ENCODE results near the gene HYCC2. TPM values are rescaled to one million over a fixed set of nuclear protein-coding genes. Genes with fewer than 3 reads are reported as not detected.
"Not testable (repeated sequence)": the region's sequence is repeated elsewhere in the genome, so short reads cannot be mapped to it uniquely, and the experiment has no call there.

The HYCC2 gene
- polyA plus RNA-seq (2012; ENCODE audit: insufficient read depth, insufficient read length, low read depth) = 4.7 TPM

DNA sequence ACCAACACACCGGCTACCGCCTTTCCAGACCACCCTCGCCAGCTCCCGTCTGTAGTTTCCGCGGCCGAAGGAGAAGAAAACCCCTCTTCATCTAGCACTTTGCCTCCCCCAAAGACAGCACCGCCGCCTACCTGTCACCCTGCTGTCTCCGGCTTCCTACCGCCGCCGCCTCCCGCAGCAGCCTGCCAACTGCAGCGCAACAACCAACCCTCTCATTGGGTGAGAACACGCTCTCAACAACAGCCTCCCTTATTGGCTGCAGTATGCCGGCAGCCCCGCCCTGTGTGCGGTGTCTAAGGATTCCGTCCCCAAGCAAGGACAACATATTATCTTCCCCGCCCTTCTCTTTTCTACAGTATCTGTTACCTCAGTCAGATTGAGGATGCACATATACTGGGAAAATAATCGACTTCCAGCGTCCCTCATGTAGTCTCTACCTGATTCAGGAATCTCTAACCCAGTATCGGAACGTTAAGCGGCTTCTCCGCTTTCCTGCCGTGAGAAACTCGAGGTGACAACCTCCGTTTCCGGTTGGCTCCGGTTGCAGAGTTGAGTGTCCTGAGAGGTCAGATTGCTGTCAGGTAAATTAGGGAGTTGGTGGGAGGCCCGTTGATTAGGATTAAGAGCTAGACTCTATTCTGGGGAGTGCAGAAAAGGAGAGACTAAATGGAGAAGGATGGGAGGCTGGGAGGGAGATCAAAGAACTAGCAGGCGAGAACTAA lies at the start of gene HYCC2, which contains the start of gene NDUFB3:
TSS of gene HYCC2 (minus strand) at position 193 of the 722 bp plus-strand sequence. CDS start 47,662 bp downstream, outside the sequence.
TSS of gene NDUFB3 (plus strand) at position 523 of the 722 bp plus-strand sequence. CDS start 6,882 bp downstream, outside the sequence.
- DNase-seq = peak; percentile 93
- Histone ChIP-seq H3K36me3 (no peaks in the 10 kb centered on the region), H3K9me3 (no peaks in the 10 kb centered on the region), H3K4me3 (ENCODE audit: low read depth, low read length) (peak within 1 kb of the TSS; percentile 88), H3K27me3 (no peaks in the 10 kb centered on the region), H3K4me1 (no peaks in the 10 kb centered on the region)
- TF ChIP-seq, protein P1, sequence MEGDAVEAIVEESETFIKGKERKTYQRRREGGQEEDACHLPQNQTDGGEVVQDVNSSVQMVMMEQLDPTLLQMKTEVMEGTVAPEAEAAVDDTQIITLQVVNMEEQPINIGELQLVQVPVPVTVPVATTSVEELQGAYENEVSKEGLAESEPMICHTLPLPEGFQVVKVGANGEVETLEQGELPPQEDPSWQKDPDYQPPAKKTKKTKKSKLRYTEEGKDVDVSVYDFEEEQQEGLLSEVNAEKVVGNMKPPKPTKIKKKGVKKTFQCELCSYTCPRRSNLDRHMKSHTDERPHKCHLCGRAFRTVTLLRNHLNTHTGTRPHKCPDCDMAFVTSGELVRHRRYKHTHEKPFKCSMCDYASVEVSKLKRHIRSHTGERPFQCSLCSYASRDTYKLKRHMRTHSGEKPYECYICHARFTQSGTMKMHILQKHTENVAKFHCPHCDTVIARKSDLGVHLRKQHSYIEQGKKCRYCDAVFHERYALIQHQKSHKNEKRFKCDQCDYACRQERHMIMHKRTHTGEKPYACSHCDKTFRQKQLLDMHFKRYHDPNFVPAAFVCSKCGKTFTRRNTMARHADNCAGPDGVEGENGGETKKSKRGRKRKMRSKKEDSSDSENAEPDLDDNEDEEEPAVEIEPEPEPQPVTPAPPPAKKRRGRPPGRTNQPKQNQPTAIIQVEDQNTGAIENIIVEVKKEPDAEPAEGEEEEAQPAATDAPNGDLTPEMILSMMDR (IDR thresholded peaks at IDR 0.05; ENCODE audit: low read depth, low read length) = peak; percentile 38

DNA sequence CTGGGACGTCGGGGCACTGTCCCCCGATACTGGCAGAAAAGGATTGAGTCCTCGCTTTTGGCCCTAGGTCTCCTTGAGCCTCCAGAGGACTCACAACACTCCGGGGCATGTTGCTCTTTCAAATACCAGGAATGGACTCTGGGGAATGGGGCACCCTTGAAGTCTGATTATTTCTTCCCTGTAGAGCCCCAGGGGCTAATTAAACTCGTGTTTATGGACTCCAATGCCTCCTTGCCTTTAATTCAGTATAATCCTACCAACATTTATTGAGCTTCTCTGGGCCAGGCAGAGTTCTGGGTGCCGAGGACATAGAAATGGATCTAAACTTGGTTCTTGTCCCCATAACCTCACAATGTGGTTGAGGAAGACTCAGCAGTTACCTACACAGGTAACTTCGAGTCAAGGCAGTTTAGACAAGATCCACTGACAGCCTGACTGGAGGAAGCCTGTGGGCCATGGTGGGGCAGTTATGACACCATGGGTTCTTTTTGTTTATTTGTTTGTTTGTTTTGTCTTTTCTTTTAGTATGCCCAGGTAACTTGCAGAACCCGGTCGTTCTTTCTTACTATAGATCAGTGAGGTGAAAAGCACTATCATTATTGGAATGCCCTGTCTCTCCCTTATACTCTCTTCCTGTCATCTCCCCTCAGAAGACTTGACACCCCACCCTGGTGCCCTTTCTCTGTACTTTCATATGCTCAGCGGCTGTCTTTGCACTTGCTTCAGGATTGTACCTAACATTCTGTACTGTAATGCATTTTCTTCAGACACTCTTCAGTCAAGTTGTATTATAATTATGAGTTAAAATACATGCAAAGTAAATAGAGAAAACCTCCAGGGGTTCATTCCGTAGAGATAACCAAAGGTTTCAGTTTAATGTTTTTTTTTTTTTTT lies 47.7 kb upstream of the HYCC2 start:
- no peak for DNase-seq
- no peaks in the 10 kb centered on the region for H3K9me3 ChIP-seq
- no peaks in the 10 kb centered on the region for H3K27me3 ChIP-seq
- no peaks in the 10 kb centered on the region for H3K36me3 ChIP-seq
- TF ChIP-seq, protein P1 (IDR thresholded peaks at IDR 0.05; ENCODE audit: low read depth, low read length) = no peak
- H3K4me1 ChIP-seq = peaks cover 4% of the 10 kb centered on the region
- peak overlapping the region; percentile 44 for H3K4me3 ChIP-seq (ENCODE audit: low read depth, low read length)

- H3K9me3 ChIP-seq = no peaks in the 10 kb centered on the region
- peaks cover 4% of the 10 kb centered on the region for H3K4me1 ChIP-seq
- H3K4me3 ChIP-seq (ENCODE audit: low read depth, low read length) = peak overlapping the region; percentile 44
- H3K27me3 ChIP-seq = no peaks in the 10 kb centered on the region
- H3K36me3 ChIP-seq = no peaks in the 10 kb centered on the region
- DNase-seq = peak; percentile 47
- TF ChIP-seq, protein P1 (IDR thresholded peaks at IDR 0.05; ENCODE audit: low read depth, low read length) = peak; percentile 21; the same call in 1 of the 2 replicates
Observed at GRCh38 chr2:201118121-201118960, 46.9 kb upstream of the HYCC2 start.

GRCh38 chr2:201117735-201118094 lies 46.2 kb upstream of the HYCC2 start:
- H3K27me3 ChIP-seq, H3K4me1 ChIP-seq, H3K36me3 ChIP-seq, DNase-seq, H3K9me3 ChIP-seq: not testable (repeated sequence)
- peak overlapping the region; percentile 89; the same call in 1 of the 2 replicates for H3K4me3 ChIP-seq (ENCODE audit: low read depth, low read length)

GRCh38 chr2:201116959-201117734 lies 45.7 kb upstream of the HYCC2 start:
- no peaks in the 10 kb centered on the region for H3K9me3 ChIP-seq
- DNase-seq = peak; percentile 32
- H3K27me3 ChIP-seq = no peaks in the 10 kb centered on the region
- H3K4me1 ChIP-seq = peaks cover 4% of the 10 kb centered on the region
- TF ChIP-seq, protein P1 (IDR thresholded peaks at IDR 0.05; ENCODE audit: low read depth, low read length) = peak; percentile 36; the same call in 1 of the 2 replicates
- no peaks in the 10 kb centered on the region for H3K36me3 ChIP-seq
- H3K4me3 ChIP-seq (ENCODE audit: low read depth, low read length) = peak overlapping the region; percentile 89

All from BE2C (cell line).